Endothelial cell of umbilical vein (primary cell): Measurements from ENCODE around the gene PNLDC1. TPM values are rescaled to one million over a fixed set of nuclear protein-coding genes. Genes with fewer than 3 reads are reported as not detected.

Experiments
- BruUV-seq: library from RNA; stranded (reverse); fragments of 400-500 nt; replicated peaks from 2 replicates; lab custom pipeline; 2021; lab: Mats Ljungman, UMichigan
- CTCF ChIA-PET: fragments of 300-600, 350-600 bp; sonication (Branson Sonifier 250); formaldehyde crosslinking; loops from one replicate; lab custom pipeline; 2021; ENCODE audit warnings: antibody characterized with exemption, inconsistent platforms; lab: Charles Lee
- POLR2A ChIA-PET: fragments of 300-600, 350-600 bp; sonication (Branson Sonifier 250); formaldehyde crosslinking; loops from one replicate; lab custom pipeline; 2021; ENCODE audit warnings: antibody characterized with exemption, inconsistent platforms; lab: Charles Lee
- DNase-seq: peaks from one replicate; pipeline ENCODE4 v3.0.0-alpha.2; 2011; ENCODE audit warnings: low read depth, low spot score
- FAIRE-seq: peaks from 2 replicates; lab custom pipeline; 2011; peaks lifted over from hg19 to GRCh38; lab: Jason Lieb, UNC
- H2AFZ ChIP-seq: 2 replicates; pipeline ENCODE4 v1.6.0; 2012; ENCODE audit warnings: low read depth, low read length, control low read depth, inconsistent platforms
- H3K27ac ChIP-seq: 2 replicates; pipeline ENCODE4 v1.5.1; 2011; ENCODE audit warnings: low read depth, mild to moderate bottlenecking, control low read depth, low read length, moderate library complexity; ENCODE audit not compliant: insufficient read depth
- H3K27me3 ChIP-seq, 2 experiments: 2 replicates each; pipeline versions ENCODE4 v1.6.0 to v1.6.1; 2011; ENCODE audit warnings: low read length in 2 of 2, mixed read lengths in 1 of 2; ENCODE audit not compliant: control insufficient read depth in 2 of 2, insufficient read depth in 2 of 2
- H3K36me3 ChIP-seq, 2 experiments: 2 replicates in 1 of 2; 3 replicates in 1 of 2; pipeline ENCODE4 v1.5.1; 2011; ENCODE audit warnings: low read length in 2 of 2, mild to moderate bottlenecking in 1 of 2, moderate library complexity in 1 of 2; ENCODE audit not compliant: control insufficient read depth in 2 of 2, insufficient read depth in 2 of 2; ENCODE audit errors: extremely low read depth in 1 of 2
- H3K4me1 ChIP-seq: 3 replicates; pipeline ENCODE4 v1.5.1; 2011; ENCODE audit warnings: mild to moderate bottlenecking, low read length; ENCODE audit not compliant: control insufficient read depth, insufficient read depth; ENCODE audit errors: extremely low read depth
- H3K4me2 ChIP-seq: 2 replicates; pipeline ENCODE4 v1.6.1; 2011; ENCODE audit warnings: low read length, control low read depth, mixed read lengths; ENCODE audit not compliant: insufficient read depth
- H3K4me3 ChIP-seq, 3 experiments: fragments of 200-600 bp in 1 of 3; sonication (generic), shearing (Covaris generic) in 1 of 3; replicated peaks in 1 of 3; 2 replicates each; pipeline ENCODE4 v1.5.1; 2011 to 2016; ENCODE audit warnings: control low read depth in 3 of 3, low read length in 3 of 3, mild to moderate bottlenecking in 2 of 3, inconsistent platforms in 1 of 3, low read depth in 1 of 3, moderate library complexity in 1 of 3; ENCODE audit not compliant: insufficient read depth in 1 of 3
- H3K79me2 ChIP-seq: 2 replicates; pipeline ENCODE4 v1.6.0; 2012; ENCODE audit warnings: low read length, inconsistent platforms; ENCODE audit not compliant: control insufficient read depth, insufficient read depth
- H3K9ac ChIP-seq: replicated peaks from 2 replicates; pipeline ENCODE3; 2011; ENCODE audit warnings: low read length, control low read depth; ENCODE audit not compliant: insufficient read depth; ENCODE audit errors: extremely low read depth
- H3K9me1 ChIP-seq: replicated peaks from 3 replicates; pipeline ENCODE4 v1.6.0; 2011; ENCODE audit warnings: mild to moderate bottlenecking, low read length; ENCODE audit not compliant: control insufficient read depth, insufficient read depth; ENCODE audit errors: extremely low read depth
- H3K9me3 ChIP-seq: replicated peaks from 2 replicates; pipeline ENCODE4 v1.5.1; 2012; ENCODE audit warnings: low read length, inconsistent platforms; ENCODE audit not compliant: control insufficient read depth, insufficient read depth
- H4K20me1 ChIP-seq: replicated peaks from 2 replicates; pipeline ENCODE3; 2011; ENCODE audit warnings: mild to moderate bottlenecking, low read length; ENCODE audit not compliant: control insufficient read depth, insufficient read depth; ENCODE audit errors: extremely low read depth
- CTCF ChIP-seq, 2 donors: IDR thresholded peaks; 1 replicate in 1 of 2; 2 replicates in 1 of 2; pipeline ENCODE4 v1.5.1; 2011; ENCODE audit warnings: low read length in 2 of 2, mild to moderate bottlenecking in 2 of 2, moderate library complexity in 2 of 2, control low read depth in 1 of 2, inconsistent platforms in 1 of 2, low read depth in 1 of 2; ENCODE audit not compliant: insufficient read depth in 1 of 2; ENCODE audit errors: extremely low read depth in 1 of 2
- EZH2 ChIP-seq: IDR thresholded peaks from 2 replicates; pipeline ENCODE4 v1.6.1; 2012; ENCODE audit warnings: borderline replicate concordance, low read depth, mild to moderate bottlenecking, moderate library complexity, low read length, inconsistent platforms; ENCODE audit not compliant: severe bottlenecking
- FOS ChIP-seq: IDR thresholded peaks from 2 replicates; pipeline ENCODE4 v1.6.1; 2011; ENCODE audit warnings: mild to moderate bottlenecking, low read length, moderate library complexity, borderline replicate concordance; ENCODE audit not compliant: insufficient read depth
- GATA2 ChIP-seq: IDR thresholded peaks from 2 replicates; pipeline ENCODE4 v1.7.0; 2011; ENCODE audit warnings: low read depth, mild to moderate bottlenecking, moderate library complexity, mixed read lengths, low read length; ENCODE audit not compliant: insufficient read length, insufficient read depth
- JUN ChIP-seq: IDR thresholded peaks from 2 replicates; pipeline ENCODE4 v1.6.1; 2011; ENCODE audit warnings: borderline replicate concordance, low read depth; ENCODE audit not compliant: insufficient read length, insufficient read depth
- MAX ChIP-seq: IDR thresholded peaks from 2 replicates; pipeline ENCODE4 v1.6.1; 2011; ENCODE audit not compliant: insufficient read depth, insufficient read length
- MYC ChIP-seq: IDR thresholded peaks from one replicate; pipeline ENCODE4 v1.6.1; 2011; ENCODE audit warnings: mild to moderate bottlenecking, low read depth, low read length
- POLR2A ChIP-seq: IDR thresholded peaks from 2 replicates; pipeline ENCODE4 v1.6.1; 2012; ENCODE audit warnings: low read depth, mild to moderate bottlenecking, control low read depth, low read length
- POLR2AphosphoS5 ChIP-seq: IDR thresholded peaks from 2 replicates; pipeline ENCODE4 v1.6.1; 2012; ENCODE audit warnings: low read depth, mild to moderate bottlenecking, control low read depth, low read length, moderate library complexity; ENCODE audit not compliant: insufficient read depth
- dilution Hi-C: fragments of 300-500 bp; cut with MboI; formaldehyde crosslinking; loops from one replicate; pipeline ENCODE4 v1.15.0; 2019; ENCODE audit warnings: low sequenced_read_pairs; ENCODE audit not compliant: extremely low pct_ligation_motif_present
- intact Hi-C: fragments of 100-400 bp; cut with micrococcal nuclease; formaldehyde crosslinking; loops from one replicate; pipeline ENCODE4 v1.10.0; 2022
- polyA plus RNA-seq, 4 experiments: library from polyadenylated mRNA; depleted of rRNA in 3 of 4; stranded (reverse) in 3 of 4; unstranded in 1 of 4; fragments of >200 nt; gene quantifications; 2 replicates each; pipeline versions ENCODE4 v1.2.1 to v1.2.3, GENCODE V29; 2011 to 2012; ENCODE audit warnings: missing spikeins in 1 of 4
- total RNA-seq: library from RNA; stranded (reverse); gene quantifications from 2 replicates; pipeline ENCODE4 v1.2.3, GENCODE V29; 2021

Gene PNLDC1
- total and polyA plus RNA-seq, 2 donors (not counting 3 experiments of a cell fraction or from before 2014, with no cell fraction given) = not detected

DNA sequence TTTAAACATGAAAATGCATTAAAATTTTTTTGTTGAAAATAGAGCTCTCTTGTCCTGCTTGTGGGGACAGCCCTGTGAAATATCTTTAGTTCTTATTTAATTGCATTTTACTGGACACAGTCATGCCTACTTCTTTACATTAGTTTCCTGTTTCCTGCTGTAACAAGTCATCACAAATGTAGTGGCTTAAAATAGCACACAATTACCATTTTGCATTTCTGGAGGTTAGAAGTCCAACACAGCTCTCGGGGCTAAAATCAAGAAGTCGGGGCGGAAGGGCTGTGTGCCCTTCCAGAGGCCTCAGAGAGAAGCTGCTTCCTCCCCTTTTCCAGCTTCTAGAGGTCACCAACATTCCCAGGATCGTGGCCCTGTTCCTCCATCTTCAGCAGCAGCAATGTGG, 29.4 kb downstream of the PNLDC1 start:
- Histone ChIP-seq H3K27ac (no peak overlapping the region), H3K4me1 (peaks cover 5% of the 10 kb centered on the region), H3K36me3 (no peaks in the 10 kb centered on the region), H3K79me2 (no peaks in the 10 kb centered on the region), H2AFZ (no peak overlapping the region), H3K9me1 (no peaks in the 10 kb centered on the region), H3K9ac (no peak overlapping the region), H3K27me3 (no peaks in the 10 kb centered on the region), H4K20me1 (no peaks in the 10 kb centered on the region), H3K9me3 (no peaks in the 10 kb centered on the region), H3K4me3 (no peak overlapping the region), H3K4me2 (no peak overlapping the region)
- intact Hi-C loops = loop anchor here (1.0 kb wide), 1 partner anchor 39 kb away; the partner anchor contains the start of gene MRPL18
- DNase-seq = no peak
- no peak for FAIRE-seq
- ChIA-PET CTCF (interaction anchor here (1.2 to 1.3 kb wide), 3 partner anchors 18 to 690 kb away, joined by 3 to 4 read pairs (median 3); no protein-coding TSS in a partner anchor), POLR2A (no interaction called here)
- BruUV-seq = no TSS peak
- dilution Hi-C loops = no loop called here
- TF ChIP-seq CTCF (IDR thresholded peaks at IDR 0.05; ENCODE audit: extremely low read depth in 1 of 2, insufficient read depth in 1 of 2, low read depth in 1 of 2, low read length in 2 of 2) = no peak
- no peak for TF ChIP-seq POLR2A
- no peak for TF ChIP-seq POLR2AphosphoS5
- no peak for TF ChIP-seq EZH2
- TF ChIP-seq FOS = no peak
- no peak for TF ChIP-seq MYC
- no peak for TF ChIP-seq JUN
- no peak for TF ChIP-seq GATA2
- no peak for TF ChIP-seq MAX
